HepG2 (cell line): Measurements from ENCODE around the gene NPY4R2. TPM values are rescaled to one million over a fixed set of nuclear protein-coding genes. Genes with fewer than 3 reads are reported as not detected.
"Not testable (repeated sequence)": the region's sequence is repeated elsewhere in the genome, so short reads cannot be mapped to it uniquely, and the experiment has no call there.

Source experiments
- ATAC-seq: fragments of 200-7000 bp; cut with Tn5 transposase; 3 replicates; pipeline ENCODE4 v1.9.1; 2020; ENCODE audit warnings: mild to moderate bottlenecking, moderate library complexity
- BruUV-seq: library from RNA; stranded (reverse); fragments of 400-500 nt; replicated peaks from 2 replicates; lab custom pipeline; 2021; lab: Mats Ljungman, UMichigan
- CTCF ChIA-PET: fragments of 300-600 bp; formaldehyde crosslinking; extraction: SDS; loops from one replicate; lab custom pipeline; 2021; ENCODE audit warnings: low total read pairs, inconsistent platforms, low intra/inter-chr PET ratio; lab: Yijun Ruan, JAX
- POLR2A ChIA-PET: fragments of 350-600 bp; sonication (Branson Sonifier 250); formaldehyde crosslinking; loops from one replicate; lab custom pipeline; 2020; ENCODE audit warnings: antibody characterized with exemption, inconsistent platforms; lab: Yijun Ruan, JAX
- DNase-seq: peaks from one replicate; pipeline ENCODE4 v3.0.0-alpha.2; 2015; ENCODE audit warnings: low spot score
- FAIRE-seq: peaks from 3 replicates; lab custom pipeline; 2011; peaks lifted over from hg19 to GRCh38; lab: Jason Lieb, UNC
- H2AFZ ChIP-seq: one replicate; pipeline ENCODE4 v1.6.1; 2011; ENCODE audit warnings: low read length, inconsistent platforms
- H3K27ac ChIP-seq: fragments of 300-600 bp; 3 replicates; pipeline ENCODE4 v1.8.0; 2011; ENCODE audit warnings: mixed run types, mild to moderate bottlenecking, mixed read lengths, low read length, inconsistent platforms; ENCODE audit not compliant: insufficient read depth; ENCODE audit errors: extremely low read length
- H3K27me3 ChIP-seq, 2 experiments: fragments of 200-600 bp in 1 of 2; 2 replicates in 1 of 2; 3 replicates in 1 of 2; pipeline versions ENCODE4 v1.6.0 to v1.8.0; 2011; ENCODE audit warnings: low read length in 2 of 2, mild to moderate bottlenecking in 2 of 2, moderate library complexity in 2 of 2, inconsistent platforms in 1 of 2; ENCODE audit not compliant: insufficient read depth in 2 of 2, control insufficient read depth in 1 of 2
- H3K36me3 ChIP-seq, 2 experiments: fragments of 200-600 bp in 1 of 2; replicated peaks in 1 of 2; 2 replicates in 1 of 2; 3 replicates in 1 of 2; pipeline versions ENCODE4 v1.5.1 to v1.8.0; 2011; ENCODE audit warnings: low read length in 2 of 2, inconsistent platforms in 1 of 2; ENCODE audit not compliant: insufficient read depth in 2 of 2, control insufficient read depth in 1 of 2
- H3K4me1 ChIP-seq: 2 replicates; pipeline ENCODE4 v1.5.1; 2012; ENCODE audit warnings: low read length, inconsistent platforms; ENCODE audit not compliant: insufficient read depth
- H3K4me2 ChIP-seq: 2 replicates; pipeline ENCODE4 v1.6.0; 2011; ENCODE audit warnings: low read depth, low read length, inconsistent platforms
- H3K4me3 ChIP-seq, 3 experiments: fragments of 200-600 bp in 1 of 3; sonication (generic), shearing (Covaris generic) in 1 of 3; replicated peaks in 1 of 3; 2 replicates each; pipeline ENCODE4 v1.5.1; 2011 to 2016; ENCODE audit warnings: low read length in 3 of 3, inconsistent platforms in 2 of 3, low read depth in 2 of 3, mild to moderate bottlenecking in 2 of 3, control low read depth in 1 of 3, mixed read lengths in 1 of 3; ENCODE audit not compliant: insufficient read depth in 1 of 3
- H3K79me2 ChIP-seq: one replicate; pipeline ENCODE4 v1.6.1; 2011; ENCODE audit warnings: low read length, inconsistent platforms; ENCODE audit not compliant: insufficient read depth
- H3K9ac ChIP-seq: 2 replicates; pipeline ENCODE4 v1.6.0; 2011; ENCODE audit warnings: mild to moderate bottlenecking, low read depth, low read length, inconsistent platforms; ENCODE audit not compliant: insufficient read depth
- H3K9me3 ChIP-seq: 2 replicates; pipeline ENCODE4 v1.5.1; 2012; ENCODE audit warnings: mild to moderate bottlenecking, low read length
- H4K20me1 ChIP-seq: 2 replicates; pipeline ENCODE4 v1.6.0; 2011; ENCODE audit warnings: inconsistent platforms, mild to moderate bottlenecking, low read length, moderate library complexity; ENCODE audit not compliant: insufficient read depth
- WGBS: methylation state at CpG from one replicate; pipeline ENCODE4 v1.1.6; 2017; ENCODE audit warnings: low lambda C conversion rate; 5-methylcytosine and 5-hydroxymethylcytosine counted together
- in situ Hi-C: cut with HindIII; loops from 2 replicates; pipeline ENCODE4 v1.10.0; 2017; ENCODE audit warnings: low pct_unique_long_range_greater_than_20kb; ENCODE audit not compliant: extremely low pct_ligation_motif_present
- intact Hi-C: fragments of 100-400 bp; cut with micrococcal nuclease; formaldehyde crosslinking; loops from one replicate; pipeline ENCODE4 v1.10.0; 2022; ENCODE audit not compliant: unreplicated experiment
- polyA plus RNA-seq, 8 experiments: library from polyadenylated mRNA; depleted of rRNA in 3 of 8; stranded (reverse) in 7 of 8; unstranded in 1 of 8; fragments of >200 nt; fragmentation: Illumina TruSeq in 4 of 8; extraction: Trizol in 4 of 8; gene quantifications; 2 replicates each; pipeline versions ENCODE4 v1.2.1 to v1.2.3, GENCODE V29; 2011 to 2016; ENCODE audit warnings: low read depth in 4 of 8, missing spikeins in 1 of 8, mixed read lengths in 1 of 8; ENCODE audit not compliant: insufficient read depth in 1 of 8
- total RNA-seq, 5 experiments: library from RNA; depleted of rRNA; stranded (reverse); fragments of >200 nt; fragmentation: Illumina TruSeq; extraction: Trizol; gene quantifications; 2 replicates each; pipeline ENCODE4 v1.2.3, GENCODE V29; 2016; ENCODE audit warnings: low read depth in 1 of 5

Gene NPY4R2
- total and polyA plus RNA-seq, 2 of the 13 experiments (the other 11 are each of a cell fraction or from before 2014, with no cell fraction given), result not detected

DNA sequence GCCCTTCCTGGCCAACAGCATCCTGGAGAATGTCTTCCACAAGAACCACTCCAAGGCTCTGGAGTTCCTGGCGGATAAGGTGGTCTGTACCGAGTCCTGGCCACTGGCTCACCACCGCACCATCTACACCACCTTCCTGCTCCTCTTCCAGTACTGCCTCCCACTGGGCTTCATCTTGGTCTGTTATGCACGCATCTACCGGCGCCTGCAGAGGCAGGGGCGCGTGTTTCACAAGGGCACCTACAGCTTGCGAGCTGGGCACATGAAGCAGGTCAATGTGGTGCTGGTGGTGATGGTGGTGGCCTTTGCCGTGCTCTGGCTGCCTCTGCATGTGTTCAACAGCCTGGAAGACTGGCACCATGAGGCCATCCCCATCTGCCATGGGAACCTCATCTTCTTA is 4.0 kb downstream of the NPY4R2 start:
- H3K9ac ChIP-seq, FAIRE-seq, H3K4me3 ChIP-seq, H3K27ac ChIP-seq, H3K4me1 ChIP-seq, intact Hi-C loops, H3K79me2 ChIP-seq, H3K27me3 ChIP-seq, in situ Hi-C loops, H3K9me3 ChIP-seq, DNase-seq, H3K36me3 ChIP-seq, H2AFZ ChIP-seq, ATAC-seq, CTCF ChIA-PET, POLR2A ChIA-PET, H4K20me1 ChIP-seq, BruUV-seq, H3K4me2 ChIP-seq: not testable (repeated sequence)
- 66% methylated on average over 8 of the region's 10 CpGs for WGBS

DNA sequence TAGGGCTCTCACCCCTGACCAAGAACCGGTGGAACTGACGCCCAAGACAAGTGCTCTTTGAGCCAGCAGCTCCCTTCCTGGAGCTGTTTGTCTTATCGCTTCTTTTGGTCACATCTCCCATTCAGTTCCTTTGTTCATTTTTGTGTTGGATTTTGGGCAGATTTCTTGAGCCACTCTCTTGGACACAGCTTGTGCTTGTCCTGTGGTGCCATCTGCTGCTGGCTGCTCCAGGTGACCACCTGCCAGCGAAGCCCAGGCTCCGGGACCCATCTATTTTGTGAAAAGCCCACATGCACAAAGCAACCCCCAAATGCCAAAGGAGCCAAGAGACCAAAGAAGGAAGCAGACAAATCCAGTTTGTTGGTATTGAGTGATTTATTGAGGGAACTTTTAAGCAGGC is 6.2 kb downstream of the NPY4R2 start:
- H3K79me2 ChIP-seq, H3K4me3 ChIP-seq, H3K9me3 ChIP-seq, in situ Hi-C loops, intact Hi-C loops, CTCF ChIA-PET, H4K20me1 ChIP-seq, BruUV-seq, H3K27me3 ChIP-seq, H2AFZ ChIP-seq, H3K9ac ChIP-seq, H3K27ac ChIP-seq, DNase-seq, H3K4me2 ChIP-seq, H3K36me3 ChIP-seq, H3K4me1 ChIP-seq, FAIRE-seq, POLR2A ChIA-PET: not testable (repeated sequence)
- ATAC-seq, result peak; percentile 32; the same call in 1 of the 3 replicates
- 30% methylated on average over 3 of the region's 5 CpGs for WGBS

DNA sequence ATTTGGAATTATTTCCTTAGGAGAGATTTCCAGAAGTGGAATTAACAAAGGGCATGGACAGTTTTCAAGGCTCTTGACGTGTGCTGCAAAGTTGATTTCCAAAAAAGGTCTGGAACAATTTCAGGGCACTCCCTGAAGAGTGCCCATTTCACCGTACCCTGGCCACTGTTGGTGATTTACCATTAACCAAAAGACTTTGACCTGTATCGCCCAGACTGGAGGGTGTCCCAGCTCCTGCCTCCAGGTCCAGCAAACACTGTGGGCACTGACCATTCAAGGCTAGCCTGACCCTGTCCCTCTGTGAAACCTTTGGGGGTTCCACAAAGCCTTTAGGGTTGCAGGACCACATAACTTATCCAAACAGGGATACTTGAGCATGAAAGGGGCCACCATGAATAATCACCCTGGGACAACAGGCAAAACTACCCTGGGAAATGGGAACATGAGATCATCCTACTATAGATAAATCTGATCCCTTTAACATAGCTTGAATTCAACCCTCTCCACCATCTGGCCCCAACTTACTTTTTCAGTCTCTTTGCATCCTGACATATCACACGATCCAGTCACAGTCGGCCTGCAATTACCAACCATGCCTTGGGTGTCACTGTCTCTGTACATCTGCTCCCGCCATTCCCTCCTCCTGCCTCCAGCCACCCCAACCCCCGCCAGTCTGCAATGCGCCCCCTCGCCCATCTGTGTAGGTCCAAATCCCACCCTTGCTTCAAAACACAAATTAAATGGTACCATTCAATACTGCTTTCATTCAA is 8.9 kb downstream of the NPY4R2 start:
- DNase-seq, CTCF ChIA-PET, H4K20me1 ChIP-seq, H3K79me2 ChIP-seq, intact Hi-C loops, H3K4me2 ChIP-seq, in situ Hi-C loops, POLR2A ChIA-PET, H3K27me3 ChIP-seq, H3K27ac ChIP-seq, H2AFZ ChIP-seq, H3K36me3 ChIP-seq, BruUV-seq, H3K9me3 ChIP-seq, H3K4me1 ChIP-seq, H3K4me3 ChIP-seq, H3K9ac ChIP-seq, FAIRE-seq: not testable (repeated sequence)
- ATAC-seq, result peak; percentile 88
- no CpG with 5 or more reads among the region's 9 CpGs for WGBS

DNA sequence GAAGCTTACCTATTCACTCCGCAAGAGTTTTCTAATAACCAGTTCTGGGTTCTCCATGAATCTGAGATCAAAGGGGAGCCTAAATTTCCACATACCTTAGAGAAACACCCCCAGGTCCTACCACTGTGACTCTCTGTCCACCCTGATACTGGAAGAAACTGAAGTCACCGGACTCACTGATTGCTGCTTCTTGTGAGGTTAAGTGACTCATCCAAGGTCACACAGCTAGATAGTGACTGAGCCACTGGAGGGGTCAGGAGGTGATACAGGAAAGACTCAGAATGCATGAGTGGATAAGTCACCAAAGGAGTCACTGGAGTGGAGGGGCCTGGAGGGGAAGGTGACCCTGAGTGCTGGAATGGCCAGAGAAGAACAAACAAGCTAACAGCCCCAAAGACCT is 9.8 kb downstream of the NPY4R2 start:
- no CpG with 5 or more reads among the region's 2 CpGs for WGBS
- ATAC-seq, H3K9ac ChIP-seq: not testable (repeated sequence)

More for the DNA sequence above, 9.8 kb downstream of the NPY4R2 start:
- FAIRE-seq, H4K20me1 ChIP-seq, H3K27me3 ChIP-seq, H3K4me2 ChIP-seq, H3K36me3 ChIP-seq, POLR2A ChIA-PET, H3K4me1 ChIP-seq, H3K9me3 ChIP-seq, H3K79me2 ChIP-seq, DNase-seq, CTCF ChIA-PET, intact Hi-C loops, H2AFZ ChIP-seq, in situ Hi-C loops, H3K27ac ChIP-seq, BruUV-seq, H3K4me3 ChIP-seq: not testable (repeated sequence)
